ENCODE results near the gene CACYBP. TPM values are rescaled to one million over a fixed set of nuclear protein-coding genes. Genes with fewer than 3 reads are reported as not detected.

Gene CACYBP
- total RNA-seq, 2 donors from 2014 or later: 170 to 182 TPM

DNA sequence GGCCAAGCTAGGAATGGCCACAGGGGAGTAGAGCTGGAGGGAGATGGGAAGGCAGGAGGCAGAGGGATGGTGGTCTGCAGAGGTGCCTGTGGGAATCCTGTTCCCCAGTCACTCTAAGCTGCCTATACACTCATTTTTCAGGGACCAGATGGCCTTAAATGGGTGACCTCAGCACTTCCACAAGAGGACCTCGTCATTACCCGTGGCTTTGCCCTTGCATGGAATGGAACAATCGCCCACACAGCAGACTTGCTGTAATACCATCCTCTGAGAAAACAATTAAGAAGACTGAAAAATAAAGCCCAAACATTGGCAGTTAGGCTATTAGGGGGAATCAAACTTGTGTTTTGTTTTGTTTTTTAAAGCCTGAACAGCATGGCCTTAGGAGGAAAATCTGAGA lies 55.0 kb downstream of the CACYBP start:
- Histone ChIP-seq H3K27me3 (ENCODE audit: control insufficient read depth, insufficient read depth, low read length, poor library complexity, severe bottlenecking) (no peaks in the 10 kb centered on the region), H3K4me3 (ENCODE audit: low read length) (no peak overlapping the region), H3K4me1 (ENCODE audit: control insufficient read depth, insufficient read depth, low read length) (no peaks in the 10 kb centered on the region), H3K9me3 (ENCODE audit: control insufficient read depth, low read length) (no peaks in the 10 kb centered on the region), H3K9ac (ENCODE audit: extremely low read depth, low read length, poor library complexity, severe bottlenecking) (no peak overlapping the region), H3K27ac (ENCODE audit: low read depth, low read length) (no peak overlapping the region), H3K36me3 (ENCODE audit: control insufficient read depth, insufficient read depth, low read length) (no peaks in the 10 kb centered on the region)
- no peaks in the 10 kb centered on the region for H3K9me3 Mint-ChIP-seq
- H3K27ac Mint-ChIP-seq: no peak overlapping the region
- TF ChIP-seq, protein P1, sequence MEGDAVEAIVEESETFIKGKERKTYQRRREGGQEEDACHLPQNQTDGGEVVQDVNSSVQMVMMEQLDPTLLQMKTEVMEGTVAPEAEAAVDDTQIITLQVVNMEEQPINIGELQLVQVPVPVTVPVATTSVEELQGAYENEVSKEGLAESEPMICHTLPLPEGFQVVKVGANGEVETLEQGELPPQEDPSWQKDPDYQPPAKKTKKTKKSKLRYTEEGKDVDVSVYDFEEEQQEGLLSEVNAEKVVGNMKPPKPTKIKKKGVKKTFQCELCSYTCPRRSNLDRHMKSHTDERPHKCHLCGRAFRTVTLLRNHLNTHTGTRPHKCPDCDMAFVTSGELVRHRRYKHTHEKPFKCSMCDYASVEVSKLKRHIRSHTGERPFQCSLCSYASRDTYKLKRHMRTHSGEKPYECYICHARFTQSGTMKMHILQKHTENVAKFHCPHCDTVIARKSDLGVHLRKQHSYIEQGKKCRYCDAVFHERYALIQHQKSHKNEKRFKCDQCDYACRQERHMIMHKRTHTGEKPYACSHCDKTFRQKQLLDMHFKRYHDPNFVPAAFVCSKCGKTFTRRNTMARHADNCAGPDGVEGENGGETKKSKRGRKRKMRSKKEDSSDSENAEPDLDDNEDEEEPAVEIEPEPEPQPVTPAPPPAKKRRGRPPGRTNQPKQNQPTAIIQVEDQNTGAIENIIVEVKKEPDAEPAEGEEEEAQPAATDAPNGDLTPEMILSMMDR (conservative IDR thresholded peaks at IDR 0.05): no peak
- DNase-seq: no peak
- WGBS, 2 experiments (ENCODE audit: insufficient coverage in 1 of 2, insufficient read length in 1 of 2): 94 to 100% methylated on average over 2 to 3 of the region's 3 CpGs
- H3K27me3 Mint-ChIP-seq (ENCODE audit: insufficient read depth): peaks cover 8% of the 10 kb centered on the region
- H3K4me3 Mint-ChIP-seq: no peak overlapping the region
- H3K4me1 Mint-ChIP-seq: no peaks in the 10 kb centered on the region
- H3K36me3 Mint-ChIP-seq (ENCODE audit: low read depth): no peaks in the 10 kb centered on the region

Other genes starting within 250 kb of the CACYBP start
- 10 to 100 TPM; 30.3 to 30.9 TPM for gene MRPS14, start 23.5 kb downstream of the CACYBP start, total RNA-seq
- under 1 TPM in 1 of 2 donors, not detected in 1; 0.09 TPM for gene TNN, start 67.9 kb downstream of the CACYBP start, total RNA-seq
- gene KIAA0040, start 192.8 kb downstream of the CACYBP start, total RNA-seq: 10 to 100 TPM in 1 of 2 donors, 1 to 10 TPM in 1; 9.2 to 12.9 TPM